Measurements from ENCODE around the gene RPL38. TPM values are rescaled to one million over a fixed set of nuclear protein-coding genes. Genes with fewer than 3 reads are reported as not detected.

Gene RPL38
- total and polyA plus RNA-seq, 2 of the 4 experiments (the other 2 are of a cell fraction) = 111 to 527 TPM

DNA sequence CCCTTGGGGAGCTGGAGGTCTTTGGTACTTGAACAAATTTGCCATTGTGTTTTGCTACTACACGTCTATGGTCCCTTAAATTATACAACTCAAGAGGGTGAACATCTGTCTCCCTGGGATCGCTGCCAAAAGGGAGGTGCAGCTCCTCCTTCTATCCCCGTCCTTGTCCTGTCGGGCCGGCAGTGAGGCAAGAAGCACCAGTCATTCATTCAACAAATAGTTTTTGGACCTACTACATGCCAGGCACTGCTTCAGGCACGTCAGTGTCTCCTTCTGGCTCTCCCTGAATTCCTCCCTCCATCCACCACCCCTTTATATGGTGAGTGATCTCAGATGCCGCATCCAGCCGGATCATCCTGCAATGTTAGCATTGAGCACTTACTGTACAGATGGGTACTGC, 2.2 kb upstream of the RPL38 start (continued):
- TF ChIP-seq, protein P1, sequence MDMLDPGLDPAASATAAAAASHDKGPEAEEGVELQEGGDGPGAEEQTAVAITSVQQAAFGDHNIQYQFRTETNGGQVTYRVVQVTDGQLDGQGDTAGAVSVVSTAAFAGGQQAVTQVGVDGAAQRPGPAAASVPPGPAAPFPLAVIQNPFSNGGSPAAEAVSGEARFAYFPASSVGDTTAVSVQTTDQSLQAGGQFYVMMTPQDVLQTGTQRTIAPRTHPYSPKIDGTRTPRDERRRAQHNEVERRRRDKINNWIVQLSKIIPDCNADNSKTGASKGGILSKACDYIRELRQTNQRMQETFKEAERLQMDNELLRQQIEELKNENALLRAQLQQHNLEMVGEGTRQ (IDR thresholded peaks at IDR 0.05; ENCODE audit: low read depth, low read length) = no peak
- no peak for TF ChIP-seq NFE2L2 (IDR thresholded peaks at IDR 0.05; ENCODE audit: low read depth, low read length)
- no peak for TF ChIP-seq RAD21 (IDR thresholded peaks at IDR 0.05; ENCODE audit: low read length)
- no peak for TF ChIP-seq RCOR1 (IDR thresholded peaks at IDR 0.05; ENCODE audit: insufficient replicate concordance, low read length)

- DNase-seq (no peak), ATAC-seq (ENCODE audit: low read depth) (no peak)
- Histone ChIP-seq H2AK9ac (replicated peaks; ENCODE audit: low read depth, low read length, poor library complexity) (no peak overlapping the region), H3K27me3 (ENCODE audit: control insufficient read depth, insufficient read depth, low read length) (peaks cover 14% of the 10 kb centered on the region), H4K5ac (ENCODE audit: low read depth, low read length) (no peak overlapping the region), H3K23ac (ENCODE audit: low read depth, low read length) (no peak overlapping the region), H3K9ac (ENCODE audit: low read depth, low read length) (no peak overlapping the region), H2BK120ac (ENCODE audit: low read depth, low read length) (no peak overlapping the region), H2BK20ac (ENCODE audit: low read depth, low read length) (no peak overlapping the region), H3K4me2 (ENCODE audit: low read depth, low read length) (no peak overlapping the region), H3K14ac (replicated peaks; ENCODE audit: low read depth, low read length) (no peak overlapping the region), H2BK15ac (ENCODE audit: low read depth, low read length) (no peak overlapping the region), H3K56ac (ENCODE audit: extremely low read depth, insufficient read depth, low read length) (no peak overlapping the region), H2AFZ (replicated peaks; ENCODE audit: low read length, poor library complexity) (no peak overlapping the region), H3K18ac (ENCODE audit: low read depth, low read length) (no peak overlapping the region), H3K4me3 (ENCODE audit: insufficient read depth, low read depth, low read length) (no peak overlapping the region), H3K9me3 (ENCODE audit: control insufficient read depth, insufficient read depth, low read length) (no peaks in the 10 kb centered on the region), H3K79me1 (ENCODE audit: low read depth in 1 of 2, low read length in 2 of 2) (peaks cover 6 to 16% of the 10 kb centered on the region in 2 experiments), H4K20me1 (ENCODE audit: insufficient read depth, low read length) (peaks cover 33% of the 10 kb centered on the region), H4K91ac (ENCODE audit: insufficient read depth, low read depth, low read length) (no peak overlapping the region), H2AK5ac (ENCODE audit: low read depth, low read length) (no peak overlapping the region), H3K4ac (ENCODE audit: low read depth, low read length) (no peak overlapping the region), H3K4me1 (ENCODE audit: control insufficient read depth, insufficient read depth, low read length) (peaks cover 5% of the 10 kb centered on the region), H3K27ac (ENCODE audit: insufficient read depth, low read length) (no peak overlapping the region), H3K36me3 (ENCODE audit: control insufficient read depth, insufficient read depth, low read length) (peaks cover 10% of the 10 kb centered on the region), H4K8ac (ENCODE audit: low read depth in 2 of 2, low read length in 2 of 2) (no peak overlapping the region), H3K9me1 (ENCODE audit: insufficient read depth, low read length) (no peaks in the 10 kb centered on the region), H2BK5ac (ENCODE audit: low read depth, low read length, poor library complexity, severe bottlenecking) (no peak overlapping the region)
- intact Hi-C loops (cut with micrococcal nuclease) (no loop called here), in situ Hi-C loops (cut with MboI; ENCODE audit: low sequenced_read_pairs) (loop anchor here (25.0 kb wide), 1 partner anchor 660 kb away; the partner anchor contains the start of genes FDXR and GRIN2C), dilution Hi-C loops (cut with HindIII; ENCODE audit: low sequenced_read_pairs, unreplicated experiment) (no loop called here)
- POLR2A ChIA-PET (ENCODE audit: unreplicated experiment) = no interaction called here
- 80% methylated on average over 2 of the region's 10 CpGs; no CpG with 5 or more reads in 1 of the 2 experiments for WGBS, 2 experiments (ENCODE audit: extremely low coverage in 2 of 2, insufficient read length in 1 of 2)
- TF ChIP-seq BHLHE40 (IDR thresholded peaks at IDR 0.05; ENCODE audit: low read depth, low read length) = no peak
- no peak for TF ChIP-seq FOS (IDR thresholded peaks at IDR 0.05; ENCODE audit: low read depth, low read length)
- no peak for TF ChIP-seq POLR2A (IDR thresholded peaks at IDR 0.05; ENCODE audit: low read depth, low read length)
- TF ChIP-seq RCOR1 (IDR thresholded peaks at IDR 0.05; ENCODE audit: insufficient replicate concordance, low read length) = no peak
- no peak for TF ChIP-seq CEBPB (IDR thresholded peaks at IDR 0.05; ENCODE audit: low read depth, low read length)
- TF ChIP-seq, protein P2, sequence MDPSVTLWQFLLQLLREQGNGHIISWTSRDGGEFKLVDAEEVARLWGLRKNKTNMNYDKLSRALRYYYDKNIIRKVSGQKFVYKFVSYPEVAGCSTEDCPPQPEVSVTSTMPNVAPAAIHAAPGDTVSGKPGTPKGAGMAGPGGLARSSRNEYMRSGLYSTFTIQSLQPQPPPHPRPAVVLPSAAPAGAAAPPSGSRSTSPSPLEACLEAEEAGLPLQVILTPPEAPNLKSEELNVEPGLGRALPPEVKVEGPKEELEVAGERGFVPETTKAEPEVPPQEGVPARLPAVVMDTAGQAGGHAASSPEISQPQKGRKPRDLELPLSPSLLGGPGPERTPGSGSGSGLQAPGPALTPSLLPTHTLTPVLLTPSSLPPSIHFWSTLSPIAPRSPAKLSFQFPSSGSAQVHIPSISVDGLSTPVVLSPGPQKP (IDR thresholded peaks at IDR 0.05; ENCODE audit: borderline replicate concordance, low read depth, low read length) = no peak
- TF ChIP-seq NFE2L2 (IDR thresholded peaks at IDR 0.05; ENCODE audit: low read depth, low read length) = no peak
- no peak for TF ChIP-seq RAD21 (IDR thresholded peaks at IDR 0.05; ENCODE audit: low read length)
- TF ChIP-seq, protein P1 (IDR thresholded peaks at IDR 0.05; ENCODE audit: low read depth, low read length) = no peak
- TF ChIP-seq SMC3 (IDR thresholded peaks at IDR 0.05; ENCODE audit: low read depth, low read length) = no peak
- TF ChIP-seq RFX5 (IDR thresholded peaks at IDR 0.05; ENCODE audit: low read depth, low read length) = no peak
- no peak for TF ChIP-seq MXI1 (IDR thresholded peaks at IDR 0.05; ENCODE audit: borderline replicate concordance, low read depth, low read length)
- BruUV-seq (replicated peaks) = no TSS peak
- CTCF ChIA-PET = no interaction called here
These were observed 1.5 kb upstream of the RPL38 start for GRCh38 chr17:74201948-74202347.
